ENCODE measurements around the gene KIF11. TPM values are rescaled to one million over a fixed set of nuclear protein-coding genes. Genes with fewer than 3 reads are reported as not detected.
A peak's percentile ranks its signal among the peaks of the same experiment; 100 is the strongest.

The KIF11 gene
- total and polyA plus RNA-seq, 2 of the 13 experiments (the other 11 are each of a cell fraction or from before 2014, with no cell fraction given): 8.7 to 38.4 TPM

DNA sequence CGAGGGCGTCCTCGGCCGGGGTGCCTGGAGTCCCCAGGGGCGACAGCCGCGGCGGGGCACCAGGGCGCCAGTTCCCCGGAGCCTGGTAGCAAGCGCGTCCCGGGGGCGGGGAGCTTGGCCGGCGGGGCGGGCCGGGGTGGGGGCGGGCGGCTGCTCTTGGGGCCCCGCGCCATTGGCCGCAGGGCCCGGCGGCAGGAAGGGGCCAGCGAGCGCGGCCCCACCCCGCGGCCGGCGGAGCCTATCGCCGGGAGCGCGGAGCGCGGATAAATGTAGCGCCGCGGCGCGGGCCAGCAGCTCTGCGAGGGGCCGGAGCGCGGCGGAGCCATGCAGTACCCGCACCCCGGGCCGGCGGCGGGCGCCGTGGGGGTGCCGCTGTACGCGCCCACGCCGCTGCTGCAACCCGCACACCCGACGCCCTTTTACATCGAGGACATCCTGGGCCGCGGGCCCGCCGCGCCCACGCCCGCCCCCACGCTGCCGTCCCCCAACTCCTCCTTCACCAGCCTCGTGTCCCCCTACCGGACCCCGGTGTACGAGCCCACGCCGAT, 96.8 kb downstream of the KIF11 start, which contains the start of gene HHEX (continued):
- TF ChIP-seq, protein P1, sequence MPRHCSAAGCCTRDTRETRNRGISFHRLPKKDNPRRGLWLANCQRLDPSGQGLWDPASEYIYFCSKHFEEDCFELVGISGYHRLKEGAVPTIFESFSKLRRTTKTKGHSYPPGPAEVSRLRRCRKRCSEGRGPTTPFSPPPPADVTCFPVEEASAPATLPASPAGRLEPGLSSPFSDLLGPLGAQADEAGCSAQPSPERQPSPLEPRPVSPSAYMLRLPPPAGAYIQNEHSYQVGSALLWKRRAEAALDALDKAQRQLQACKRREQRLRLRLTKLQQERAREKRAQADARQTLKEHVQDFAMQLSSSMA (CRISPR knock-in tag; IDR thresholded peaks at IDR 0.05): no peak
- TF ChIP-seq TRIM24 (CRISPR knock-in tag; IDR thresholded peaks at IDR 0.05): no peak
- TF ChIP-seq NCOA2 (CRISPR knock-in tag; IDR thresholded peaks at IDR 0.05): no peak
- TF ChIP-seq, protein P2, sequence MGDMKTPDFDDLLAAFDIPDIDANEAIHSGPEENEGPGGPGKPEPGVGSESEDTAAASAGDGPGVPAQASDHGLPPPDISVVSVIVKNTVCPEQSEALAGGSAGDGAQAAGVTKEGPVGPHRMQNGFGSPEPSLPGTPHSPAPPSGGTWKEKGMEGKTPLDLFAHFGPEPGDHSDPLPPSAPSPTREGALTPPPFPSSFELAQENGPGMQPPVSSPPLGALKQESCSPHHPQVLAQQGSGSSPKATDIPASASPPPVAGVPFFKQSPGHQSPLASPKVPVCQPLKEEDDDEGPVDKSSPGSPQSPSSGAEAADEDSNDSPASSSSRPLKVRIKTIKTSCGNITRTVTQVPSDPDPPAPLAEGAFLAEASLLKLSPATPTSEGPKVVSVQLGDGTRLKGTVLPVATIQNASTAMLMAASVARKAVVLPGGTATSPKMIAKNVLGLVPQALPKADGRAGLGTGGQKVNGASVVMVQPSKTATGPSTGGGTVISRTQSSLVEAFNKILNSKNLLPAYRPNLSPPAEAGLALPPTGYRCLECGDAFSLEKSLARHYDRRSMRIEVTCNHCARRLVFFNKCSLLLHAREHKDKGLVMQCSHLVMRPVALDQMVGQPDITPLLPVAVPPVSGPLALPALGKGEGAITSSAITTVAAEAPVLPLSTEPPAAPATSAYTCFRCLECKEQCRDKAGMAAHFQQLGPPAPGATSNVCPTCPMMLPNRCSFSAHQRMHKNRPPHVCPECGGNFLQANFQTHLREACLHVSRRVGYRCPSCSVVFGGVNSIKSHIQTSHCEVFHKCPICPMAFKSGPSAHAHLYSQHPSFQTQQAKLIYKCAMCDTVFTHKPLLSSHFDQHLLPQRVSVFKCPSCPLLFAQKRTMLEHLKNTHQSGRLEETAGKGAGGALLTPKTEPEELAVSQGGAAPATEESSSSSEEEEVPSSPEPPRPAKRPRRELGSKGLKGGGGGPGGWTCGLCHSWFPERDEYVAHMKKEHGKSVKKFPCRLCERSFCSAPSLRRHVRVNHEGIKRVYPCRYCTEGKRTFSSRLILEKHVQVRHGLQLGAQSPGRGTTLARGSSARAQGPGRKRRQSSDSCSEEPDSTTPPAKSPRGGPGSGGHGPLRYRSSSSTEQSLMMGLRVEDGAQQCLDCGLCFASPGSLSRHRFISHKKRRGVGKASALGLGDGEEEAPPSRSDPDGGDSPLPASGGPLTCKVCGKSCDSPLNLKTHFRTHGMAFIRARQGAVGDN (CRISPR knock-in tag; IDR thresholded peaks at IDR 0.05): no peak
- no peak for TF ChIP-seq GABPB1 (CRISPR knock-in tag; IDR thresholded peaks at IDR 0.05)
- TF ChIP-seq ZNF121 (CRISPR knock-in tag; IDR thresholded peaks at IDR 0.05): no peak
- TF ChIP-seq SKI (IDR thresholded peaks at IDR 0.05; ENCODE audit: partially characterized antibody): peak; percentile 2
- TF ChIP-seq ZNF207 (IDR thresholded peaks at IDR 0.05; ENCODE audit: borderline replicate concordance): no peak
- TF ChIP-seq, protein P3, sequence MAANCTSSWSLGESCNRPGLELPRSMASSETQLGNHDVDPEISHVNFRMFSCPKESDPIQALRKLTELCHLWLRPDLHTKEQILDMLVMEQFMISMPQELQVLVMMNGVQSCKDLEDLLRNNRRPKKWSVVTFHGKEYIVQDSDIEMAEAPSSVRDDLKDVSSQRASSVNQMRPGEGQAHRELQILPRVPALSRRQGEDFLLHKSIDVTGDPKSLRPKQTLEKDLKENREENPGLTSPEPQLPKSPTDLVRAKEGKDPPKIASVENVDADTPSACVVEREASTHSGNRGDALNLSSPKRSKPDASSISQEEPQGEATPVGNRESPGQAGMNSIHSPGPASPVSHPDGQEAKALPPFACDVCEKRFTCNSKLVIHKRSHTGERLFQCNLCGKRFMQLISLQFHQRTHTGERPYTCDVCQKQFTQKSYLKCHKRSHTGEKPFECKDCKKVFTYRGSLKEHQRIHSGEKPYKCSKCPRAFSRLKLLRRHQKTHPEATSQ (CRISPR knock-in tag; IDR thresholded peaks at IDR 0.05; ENCODE audit: borderline replicate concordance): 0 out of 2 replicates have a peak, but pooled peaks have one; percentile 13
- TF ChIP-seq KLF6 (CRISPR knock-in tag; IDR thresholded peaks at IDR 0.05): no peak
- TF ChIP-seq CCDC6 (CRISPR knock-in tag; IDR thresholded peaks at IDR 0.05): peak; percentile 66
- TF ChIP-seq ZNF234 (CRISPR knock-in tag; conservative IDR thresholded peaks at IDR 0.05): no peak
- no peak for TF ChIP-seq MTF2 (CRISPR knock-in tag; IDR thresholded peaks at IDR 0.05; ENCODE audit: borderline replicate concordance)
- TF ChIP-seq, protein P4, sequence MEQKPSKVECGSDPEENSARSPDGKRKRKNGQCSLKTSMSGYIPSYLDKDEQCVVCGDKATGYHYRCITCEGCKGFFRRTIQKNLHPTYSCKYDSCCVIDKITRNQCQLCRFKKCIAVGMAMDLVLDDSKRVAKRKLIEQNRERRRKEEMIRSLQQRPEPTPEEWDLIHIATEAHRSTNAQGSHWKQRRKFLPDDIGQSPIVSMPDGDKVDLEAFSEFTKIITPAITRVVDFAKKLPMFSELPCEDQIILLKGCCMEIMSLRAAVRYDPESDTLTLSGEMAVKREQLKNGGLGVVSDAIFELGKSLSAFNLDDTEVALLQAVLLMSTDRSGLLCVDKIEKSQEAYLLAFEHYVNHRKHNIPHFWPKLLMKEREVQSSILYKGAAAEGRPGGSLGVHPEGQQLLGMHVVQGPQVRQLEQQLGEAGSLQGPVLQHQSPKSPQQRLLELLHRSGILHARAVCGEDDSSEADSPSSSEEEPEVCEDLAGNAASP (CRISPR knock-in tag; IDR thresholded peaks at IDR 0.05; ENCODE audit: borderline replicate concordance): no peak
- no peak for TF ChIP-seq PRMT3 (CRISPR knock-in tag; IDR thresholded peaks at IDR 0.05; ENCODE audit: borderline replicate concordance, low read depth)
- TF ChIP-seq ZFP37 (CRISPR knock-in tag; IDR thresholded peaks at IDR 0.05; ENCODE audit: borderline replicate concordance): no peak
- TF ChIP-seq MIER3 (CRISPR knock-in tag; IDR thresholded peaks at IDR 0.05; ENCODE audit: borderline replicate concordance): no peak
- TF ChIP-seq, protein P5, sequence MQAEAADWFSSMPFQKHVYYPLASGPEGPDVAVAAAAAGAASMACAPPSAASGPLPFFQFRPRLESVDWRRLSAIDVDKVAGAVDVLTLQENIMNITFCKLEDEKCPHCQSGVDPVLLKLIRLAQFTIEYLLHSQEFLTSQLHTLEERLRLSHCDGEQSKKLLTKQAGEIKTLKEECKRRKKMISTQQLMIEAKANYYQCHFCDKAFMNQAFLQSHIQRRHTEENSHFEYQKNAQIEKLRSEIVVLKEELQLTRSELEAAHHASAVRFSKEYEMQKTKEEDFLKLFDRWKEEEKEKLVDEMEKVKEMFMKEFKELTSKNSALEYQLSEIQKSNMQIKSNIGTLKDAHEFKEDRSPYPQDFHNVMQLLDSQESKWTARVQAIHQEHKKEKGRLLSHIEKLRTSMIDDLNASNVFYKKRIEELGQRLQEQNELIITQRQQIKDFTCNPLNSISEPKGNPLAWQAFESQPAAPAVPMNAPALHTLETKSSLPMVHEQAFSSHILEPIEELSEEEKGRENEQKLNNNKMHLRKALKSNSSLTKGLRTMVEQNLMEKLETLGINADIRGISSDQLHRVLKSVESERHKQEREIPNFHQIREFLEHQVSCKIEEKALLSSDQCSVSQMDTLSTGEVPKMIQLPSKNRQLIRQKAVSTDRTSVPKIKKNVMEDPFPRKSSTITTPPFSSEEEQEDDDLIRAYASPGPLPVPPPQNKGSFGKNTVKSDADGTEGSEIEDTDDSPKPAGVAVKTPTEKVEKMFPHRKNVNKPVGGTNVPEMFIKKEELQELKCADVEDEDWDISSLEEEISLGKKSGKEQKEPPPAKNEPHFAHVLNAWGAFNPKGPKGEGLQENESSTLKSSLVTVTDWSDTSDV (CRISPR knock-in tag; IDR thresholded peaks at IDR 0.05): no peak

Measured in HepG2 (cell line).